ENCODE data around the gene SSH3.
A peak's percentile ranks its signal among the peaks of the same experiment; 100 is the strongest.

The SSH3 gene

DNA sequence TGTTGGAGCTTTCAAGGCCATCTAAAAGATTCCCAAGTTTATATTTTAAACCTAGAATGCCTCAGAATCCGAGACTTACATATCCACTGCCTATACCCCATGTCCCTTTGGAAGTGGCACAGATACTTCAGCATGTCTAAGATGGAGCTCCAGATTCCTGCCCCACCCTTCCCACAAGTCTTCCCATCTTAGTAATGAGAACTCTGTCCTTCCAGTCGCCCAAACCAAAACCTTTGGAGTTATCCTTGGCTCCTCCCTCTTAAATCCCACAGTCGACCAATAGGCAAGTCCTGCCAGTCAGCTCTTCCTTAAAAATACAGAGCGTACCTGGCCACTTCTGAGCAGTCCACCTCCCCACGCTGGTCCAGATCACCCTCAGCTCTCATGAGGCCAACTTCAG lies 45.7 kb downstream of the SSH3 start:
- DNase-seq (ENCODE audit: low spot score) = no peak

DNA sequence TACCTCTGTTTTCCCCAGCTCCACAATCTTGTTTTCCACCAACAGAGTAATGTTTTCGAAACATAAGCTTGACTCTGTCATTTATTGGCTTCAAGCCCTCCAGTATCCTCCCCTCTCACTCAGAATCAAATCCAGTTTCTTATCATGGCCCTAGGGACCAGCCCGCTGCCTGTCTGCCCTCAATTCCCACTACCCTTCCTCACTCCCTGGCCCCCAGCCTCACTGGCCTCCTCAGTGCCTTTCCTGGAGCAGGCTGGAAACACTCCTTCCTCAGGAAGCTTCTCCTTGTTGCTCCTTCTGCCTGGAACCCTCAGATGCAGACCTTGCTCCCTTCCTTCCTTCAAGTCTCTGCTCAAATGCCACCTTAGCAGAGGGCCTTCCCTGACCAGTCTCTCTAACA lies 46.1 kb downstream of the SSH3 start:
- no peak for DNase-seq (ENCODE audit: low spot score)

DNA sequence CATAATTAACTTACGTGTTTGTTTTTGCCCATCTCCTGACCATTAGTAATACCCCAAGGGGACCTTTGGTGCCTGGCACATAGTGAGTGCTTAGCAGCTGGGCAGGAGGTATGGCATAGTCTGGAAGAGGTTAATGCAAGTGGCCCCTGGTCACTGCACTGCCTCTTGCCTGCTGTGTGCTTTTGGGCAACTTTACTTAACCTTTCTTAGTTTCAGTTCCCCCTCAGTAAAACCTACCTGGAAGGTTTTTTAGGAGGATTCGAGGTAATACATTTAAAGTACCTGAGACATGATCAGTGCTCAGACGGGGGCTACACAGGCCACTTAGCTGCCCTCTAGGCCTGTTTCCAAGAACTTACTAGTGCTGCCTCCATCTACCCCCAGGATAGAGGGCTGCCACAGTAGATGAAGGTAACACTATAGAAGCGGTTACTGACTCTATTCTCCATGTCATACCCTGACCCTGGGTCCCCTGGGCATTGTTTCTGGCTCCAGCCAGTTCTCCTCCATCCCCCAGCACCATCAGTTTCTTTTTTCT lies 46.7 kb downstream of the SSH3 start:
- no peak for DNase-seq (ENCODE audit: low spot score)

DNA sequence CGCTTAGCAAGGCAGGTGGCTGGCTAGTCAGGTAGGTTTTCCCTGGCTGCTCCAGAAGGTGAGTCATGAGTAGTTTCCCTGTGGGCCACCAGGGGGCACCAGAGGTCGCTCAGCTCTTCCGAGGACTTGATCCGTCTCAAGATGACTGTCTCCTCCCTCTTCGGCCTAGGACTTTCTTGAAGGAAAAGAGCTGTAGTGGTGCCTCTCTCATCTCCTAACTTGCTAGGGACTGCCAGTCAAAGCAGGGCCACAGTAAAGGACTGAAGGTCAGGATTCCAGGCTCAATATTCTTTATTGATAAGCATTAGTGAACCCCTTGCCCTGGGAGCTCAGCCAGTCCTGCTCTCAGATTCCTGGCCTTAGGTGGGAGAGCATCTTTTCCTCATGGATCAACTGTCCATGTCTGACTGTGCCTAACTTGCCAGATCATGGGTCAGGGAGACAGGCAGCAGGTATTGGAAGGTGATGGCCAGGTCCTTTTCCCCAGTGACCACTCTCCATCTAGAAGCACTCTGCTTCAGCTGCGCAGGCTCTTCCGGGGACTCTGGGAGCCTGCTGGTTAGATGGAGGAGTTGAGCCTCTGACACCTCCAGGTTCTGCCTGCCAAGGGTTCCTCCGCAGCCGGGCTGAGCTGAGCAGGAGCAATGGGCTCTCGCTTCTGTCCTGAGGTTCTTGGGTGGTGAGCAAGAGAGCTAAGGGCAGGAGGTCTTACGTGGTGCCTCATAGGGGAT lies 48.1 kb downstream of the SSH3 start:
- peak; percentile 73 for DNase-seq (ENCODE audit: low spot score)

DNA sequence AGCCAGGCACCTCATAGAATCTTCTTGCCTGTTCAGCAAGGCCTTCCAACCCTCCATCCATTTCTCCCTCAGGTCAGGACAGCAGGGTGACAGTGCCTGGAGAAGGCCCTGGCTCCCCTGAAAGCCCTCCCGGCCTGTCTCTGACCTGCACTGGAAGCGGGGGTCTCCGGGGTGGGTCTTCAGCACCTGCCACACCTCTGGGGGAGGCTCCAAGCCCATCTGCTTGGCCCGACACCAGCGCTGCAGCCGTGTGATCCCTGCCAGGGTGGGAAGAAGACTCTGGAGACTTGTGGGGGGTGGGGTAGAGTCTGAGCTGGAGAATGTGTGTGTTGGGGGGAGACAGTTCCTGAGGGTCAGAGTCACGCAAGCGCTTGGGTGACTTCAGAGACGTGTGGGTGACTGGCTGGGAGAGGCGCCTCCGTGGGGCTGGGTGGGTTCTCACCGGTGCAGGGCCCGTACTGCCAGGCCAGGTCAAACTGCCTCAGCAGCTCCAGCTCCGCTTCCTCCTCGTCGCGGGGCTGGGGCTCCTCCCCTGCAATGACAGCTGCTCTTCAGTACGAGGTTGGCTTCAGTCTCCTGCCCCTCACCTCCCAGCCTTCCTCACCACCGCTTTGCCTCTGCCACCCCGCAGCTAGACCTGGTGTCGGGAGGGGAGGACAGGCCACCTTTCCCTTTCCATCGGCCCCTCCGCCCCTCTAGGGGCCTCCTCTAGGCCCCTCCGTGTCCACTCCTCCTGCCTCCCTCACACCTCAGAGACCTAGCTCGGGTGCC lies 49.4 kb downstream of the SSH3 start:
- no peak for DNase-seq (ENCODE audit: low spot score)

DNA sequence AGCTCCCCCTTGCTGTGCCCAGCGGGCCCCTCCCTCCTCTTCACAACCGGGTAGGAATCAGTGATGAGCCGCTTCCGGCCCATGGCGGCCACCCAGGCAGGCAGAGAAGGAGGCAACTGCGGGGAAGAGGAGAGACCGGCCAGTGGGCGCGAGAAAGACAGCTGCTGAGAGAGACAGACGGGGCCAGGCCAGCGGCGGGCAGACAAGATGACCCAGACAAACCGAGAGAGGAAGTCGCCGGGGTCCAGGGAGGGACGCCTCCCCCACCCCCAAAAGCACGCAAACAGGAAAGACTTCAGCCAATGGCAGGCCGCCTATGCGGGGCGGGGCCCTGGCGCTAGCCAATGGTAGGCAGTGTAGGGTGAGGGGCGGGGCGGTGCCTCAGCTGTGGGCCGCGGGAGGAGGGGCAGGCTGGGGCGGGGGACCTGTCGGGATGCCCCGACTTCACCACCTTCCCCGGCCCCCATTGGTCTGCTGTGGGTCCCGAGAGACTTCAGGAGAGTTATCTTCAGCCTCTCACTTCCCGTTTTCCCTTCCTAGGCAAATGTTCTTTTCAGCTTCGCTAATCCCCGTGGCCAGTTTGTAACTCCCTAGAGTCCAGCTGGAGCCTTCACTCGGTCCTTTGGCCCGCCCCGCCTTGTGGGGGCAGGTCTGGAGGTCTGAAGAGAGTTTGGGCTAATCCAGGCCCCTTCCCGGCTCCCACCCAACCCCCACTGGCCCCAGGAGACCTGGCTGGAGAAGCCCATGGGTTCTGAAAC lies 50.2 kb downstream of the SSH3 start, which contains the start of gene POLD4:
Gene POLD4, minus strand, starts transcription at position 230 of the 758 bp plus-strand sequence. Its CDS starts 147 bp downstream, at position 83.
- DNase-seq (ENCODE audit: low spot score) = peak; percentile 95

DNA sequence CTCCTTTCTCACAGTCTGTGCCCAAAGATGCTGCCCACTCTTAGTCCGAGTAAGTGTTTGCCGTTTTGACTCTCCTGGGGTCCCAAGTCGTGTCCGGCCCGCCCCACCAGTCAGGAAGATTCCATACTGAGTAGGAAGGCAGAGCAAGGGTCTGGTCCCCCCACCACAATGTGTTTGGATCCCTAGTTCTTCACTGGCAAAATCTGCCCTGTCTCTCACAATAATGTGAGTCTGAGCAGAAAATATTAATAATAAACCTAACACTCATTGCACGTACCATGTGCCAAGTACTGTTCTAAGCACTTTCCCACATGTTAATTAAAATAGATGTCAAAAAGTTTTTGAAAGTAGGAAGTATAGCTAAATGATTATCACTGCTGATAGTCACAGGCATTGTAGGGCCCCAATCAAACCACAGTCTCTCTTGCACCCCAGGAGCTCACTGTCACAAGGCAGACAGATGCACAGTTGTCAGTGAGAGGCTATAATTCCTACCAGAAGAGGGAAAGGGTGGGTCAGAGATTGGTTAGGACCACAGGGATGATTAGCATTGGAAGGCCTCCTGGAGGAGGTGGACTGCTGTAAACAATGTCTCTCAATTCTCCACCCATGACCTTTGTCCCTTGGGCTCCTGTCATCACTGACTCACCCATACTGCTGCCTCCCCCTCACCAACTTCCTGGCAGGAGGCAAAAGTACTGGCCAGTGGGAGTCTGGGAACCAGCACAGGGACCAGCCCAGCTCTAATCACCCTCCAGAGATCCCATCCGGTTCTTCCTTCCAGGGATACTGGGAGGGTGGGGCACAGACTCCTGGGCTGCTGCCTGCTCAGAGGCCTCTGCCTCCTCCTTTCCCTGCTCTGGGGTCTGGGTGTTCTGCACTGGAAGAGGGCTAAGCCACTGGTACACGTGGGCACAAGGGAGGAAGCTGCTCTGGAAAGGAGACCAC lies 51.0 kb downstream of the SSH3 start:
- DNase-seq (ENCODE audit: low spot score) = peak; percentile 17

DNA sequence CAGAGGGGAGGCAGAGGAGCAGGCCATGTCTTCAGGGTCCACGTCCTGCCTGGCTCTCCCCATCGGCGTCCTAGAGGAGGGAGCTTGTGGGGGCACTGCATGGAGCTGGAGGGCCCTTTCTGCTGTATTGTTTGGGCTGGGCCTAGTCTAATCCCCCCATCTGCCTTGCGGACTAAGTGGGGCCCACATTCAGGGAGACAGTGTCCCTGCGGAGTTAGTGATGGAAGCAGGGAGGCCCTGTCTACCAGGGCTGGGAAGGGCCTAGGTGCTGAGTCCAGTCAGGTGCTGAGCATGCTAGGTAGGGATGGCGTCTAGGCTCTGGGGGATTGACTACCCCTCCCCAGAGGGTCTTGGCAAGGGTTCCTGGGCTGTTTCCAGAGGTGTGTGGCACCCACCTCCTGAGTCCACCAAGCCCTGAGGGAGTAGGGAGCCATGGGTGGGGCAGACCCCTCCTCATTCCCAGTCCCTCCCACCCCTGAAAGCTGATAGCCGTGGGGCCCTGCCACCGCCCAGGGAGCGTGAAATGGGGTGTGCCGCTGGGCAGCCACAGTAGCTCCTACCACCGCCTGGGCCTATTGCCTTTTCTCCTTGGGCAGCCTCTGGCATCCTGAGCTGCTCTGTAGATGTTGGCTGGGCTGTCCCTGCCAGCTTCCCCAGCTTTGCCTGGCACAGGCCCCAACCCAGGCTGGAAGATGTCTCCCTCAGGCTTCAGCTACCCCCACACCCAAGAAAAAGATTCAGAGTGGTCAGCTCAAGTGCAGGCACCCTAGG lies 51.9 kb downstream of the SSH3 start:
- DNase-seq (ENCODE audit: low spot score) = no peak

DNA sequence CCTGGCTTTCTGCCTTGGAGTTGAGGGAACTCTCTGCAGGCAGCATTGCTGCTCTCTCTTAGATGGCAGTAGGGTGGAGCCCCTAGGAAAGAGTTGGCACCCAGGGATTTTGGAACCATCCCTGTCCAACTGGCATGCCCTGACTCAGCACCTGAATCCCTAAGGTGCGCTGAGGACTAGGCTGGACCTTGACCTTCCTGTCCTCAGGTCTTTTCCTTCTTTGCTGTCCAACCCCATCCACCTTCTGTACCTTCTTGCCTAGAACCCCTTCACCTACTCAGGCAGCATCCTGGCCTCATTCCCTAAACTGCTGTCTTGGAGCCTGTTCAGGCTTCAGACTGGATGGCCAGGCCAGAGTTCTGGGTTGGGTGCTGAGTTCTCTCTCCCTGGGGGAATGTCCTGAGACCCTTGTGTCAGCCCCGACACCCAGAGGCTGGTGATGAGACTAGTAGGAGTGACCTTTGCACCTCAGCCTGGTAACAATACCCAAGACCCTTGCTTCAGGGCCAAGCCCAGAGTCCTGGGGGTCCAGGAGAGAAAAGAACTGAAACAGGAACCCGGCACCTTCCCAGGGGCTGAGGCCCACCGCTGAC lies 52.6 kb downstream of the SSH3 start:
- no peak for DNase-seq (ENCODE audit: low spot score)

DNA sequence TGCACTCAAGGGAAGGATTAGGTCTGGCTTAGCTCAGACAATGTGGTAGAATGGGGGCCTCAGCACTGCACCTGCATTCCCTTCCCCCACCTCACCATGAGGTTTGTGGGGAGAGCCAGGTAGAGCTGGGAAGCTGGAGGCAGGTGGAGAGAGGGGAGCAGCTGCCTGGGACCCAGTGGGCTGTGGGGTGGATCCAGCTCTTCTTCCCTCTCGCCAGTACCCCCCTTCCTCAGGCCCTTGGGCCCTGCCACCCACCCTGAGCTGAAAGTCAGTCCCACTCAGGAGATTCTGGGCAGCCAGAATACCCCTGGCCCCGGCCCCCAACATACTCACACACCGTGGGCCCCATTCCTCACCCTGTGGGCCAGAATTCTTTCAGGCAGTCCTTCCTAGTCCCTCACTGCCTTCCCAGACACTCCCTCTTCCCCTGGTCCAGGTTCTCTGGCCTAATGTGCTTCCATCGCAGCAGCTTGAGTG lies 53.1 kb downstream of the SSH3 start:
- no peak for DNase-seq (ENCODE audit: low spot score)

DNA sequence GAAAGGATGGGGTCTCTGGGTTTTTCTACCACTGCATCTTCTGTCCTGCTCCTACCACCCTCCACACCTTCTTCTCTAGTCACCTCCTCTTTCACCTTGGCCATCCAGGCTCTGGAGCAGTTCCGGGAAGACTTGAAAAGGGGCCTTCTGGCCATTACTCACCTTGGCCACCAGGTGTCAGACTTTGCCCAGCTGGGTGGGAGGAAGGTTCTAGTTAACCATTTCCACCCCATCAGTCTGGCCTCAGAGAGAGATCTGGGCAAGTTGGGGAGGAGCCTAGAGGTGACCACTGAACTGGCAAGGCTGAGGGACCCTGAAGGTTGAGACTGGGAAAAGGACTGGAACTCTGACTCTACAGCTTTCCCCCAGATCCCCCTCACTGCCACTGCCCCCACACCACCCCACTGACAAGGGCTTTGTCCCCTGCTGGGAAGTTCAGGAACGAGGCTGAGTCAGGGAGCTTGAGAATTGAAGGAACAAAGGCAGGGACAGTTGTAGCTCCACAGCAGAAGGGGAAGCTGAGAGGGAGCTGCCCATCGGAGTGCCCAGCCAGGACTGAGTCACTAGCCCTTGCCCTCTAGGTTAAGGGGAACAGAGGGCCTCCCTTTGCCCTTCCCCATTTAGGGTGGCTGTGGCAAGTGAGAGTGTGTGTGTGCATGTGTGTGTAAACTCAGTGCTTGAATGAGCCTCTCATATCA lies 53.7 kb downstream of the SSH3 start:
- peak; percentile 79 for DNase-seq (ENCODE audit: low spot score)

DNA sequence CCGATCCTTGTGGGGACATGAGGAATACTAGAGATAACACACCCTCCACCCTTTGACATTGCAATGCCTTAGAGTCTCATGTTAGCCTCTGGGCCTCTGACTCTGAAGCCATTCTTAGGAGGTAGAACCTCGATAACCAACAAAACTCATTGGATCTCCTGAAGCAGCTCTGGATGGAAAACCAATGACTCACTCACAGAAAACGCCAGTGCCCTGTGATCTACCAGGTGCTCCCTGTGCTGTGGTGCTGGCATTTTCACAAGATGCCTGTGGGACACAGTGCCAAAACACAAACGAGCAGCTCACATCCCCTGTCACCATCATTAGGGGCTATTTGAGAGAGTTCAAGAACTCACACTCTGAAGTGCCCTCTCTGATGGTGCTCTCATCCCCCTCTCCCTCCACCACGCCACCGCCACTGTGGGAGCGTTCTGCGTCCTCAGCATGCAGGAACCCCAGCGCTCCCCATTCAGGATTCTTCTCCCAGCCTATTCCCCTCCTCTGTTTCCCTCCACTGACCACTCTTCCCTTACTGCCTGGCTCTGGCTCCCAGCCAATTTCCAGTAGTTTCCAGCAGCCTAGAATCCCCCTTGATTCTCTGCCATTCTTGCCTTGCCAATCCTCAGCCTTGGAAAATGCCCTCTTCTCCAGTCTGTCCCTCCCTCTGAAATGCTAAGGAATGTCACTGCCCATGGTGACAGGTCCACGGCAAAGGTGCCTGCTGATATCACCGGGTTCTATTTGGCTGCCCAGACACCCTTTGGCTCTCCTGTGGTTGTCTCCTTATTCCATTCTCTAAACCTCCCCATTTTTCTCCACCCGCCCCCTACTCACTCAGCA lies 54.7 kb downstream of the SSH3 start:
- DNase-seq (ENCODE audit: low spot score) = no peak

Measured in CD4-positive, alpha-beta T cell treated with Interleukin-2 at 100 ng/mL for 4 hours (primary cell).